Type B pancreatic cell (in vitro differentiated cells): Measurements from ENCODE around the gene ZDHHC11B. TPM values are rescaled to one million over a fixed set of nuclear protein-coding genes. Genes with fewer than 3 reads are reported as not detected.
"Not testable (repeated sequence)": the region's sequence is repeated elsewhere in the genome, so short reads cannot be mapped to it uniquely, and the experiment has no call there.

Experiments used
- DNase-seq: peaks from one replicate; pipeline ENCODE4 v3.0.0; 2021; ENCODE audit warnings: mixed read lengths; ENCODE audit not compliant: unreplicated experiment; ENCODE audit errors: extremely low spot score
- H3K27ac Mint-ChIP-seq: 2 replicates; pipeline ENCODE4 v1.8.0; 2021; ENCODE audit warnings: mild to moderate bottlenecking, mixed read lengths
- H3K27me3 Mint-ChIP-seq: 2 replicates; pipeline ENCODE4 v1.8.0; 2021; ENCODE audit warnings: mixed read lengths
- H3K36me3 Mint-ChIP-seq: 2 replicates; pipeline ENCODE4 v1.8.0; 2021; ENCODE audit warnings: mixed read lengths
- H3K4me1 Mint-ChIP-seq: one replicate; pipeline ENCODE4 v1.8.0; 2021; ENCODE audit warnings: mixed read lengths; ENCODE audit not compliant: unreplicated experiment
- H3K4me3 Mint-ChIP-seq: 2 replicates; pipeline ENCODE4 v1.8.0; 2021; ENCODE audit warnings: mild to moderate bottlenecking, mixed read lengths
- H3K9me3 Mint-ChIP-seq: 2 replicates; pipeline ENCODE4 v1.8.0; 2021; ENCODE audit warnings: mixed read lengths
- total RNA-seq: library from RNA; stranded (reverse); gene quantifications from 2 replicates; pipeline ENCODE4 v1.2.1, GENCODE V29; 2021; ENCODE audit warnings: low replicate concordance
- TF ChIP-seq, protein P1 (sequence below): fragments of 200-600 bp; sonication (generic); conservative IDR thresholded peaks from 2 replicates; pipeline ENCODE4 v1.5.0; 2021; ENCODE audit warnings: antibody characterized with exemption, mild to moderate bottlenecking

ZDHHC11B gene
- total RNA-seq, 1 donor from 2014 or later, result 4.0 TPM

DNA sequence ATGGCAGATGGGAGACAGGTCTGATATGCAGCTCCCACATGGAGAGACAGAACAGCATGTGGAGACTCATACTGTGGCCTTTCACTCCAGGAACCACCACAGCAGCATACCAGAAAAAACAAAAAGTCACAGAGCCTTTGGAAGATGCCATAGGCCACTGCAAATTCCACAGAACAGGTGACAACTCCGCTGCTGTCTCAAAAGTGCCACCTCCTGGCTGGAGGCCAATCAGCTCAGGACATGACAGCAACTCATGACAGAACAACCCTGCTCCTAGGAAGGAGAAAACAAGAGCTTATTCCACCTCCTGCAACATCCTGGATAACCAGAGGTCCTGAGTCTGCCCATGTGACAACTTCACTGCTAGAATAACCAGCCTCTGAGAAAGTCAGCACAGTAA lies 50.4 kb downstream of the ZDHHC11B start:
- DNase-seq, H3K27ac Mint-ChIP-seq, H3K9me3 Mint-ChIP-seq, H3K36me3 Mint-ChIP-seq, H3K4me1 Mint-ChIP-seq, H3K4me3 Mint-ChIP-seq: not testable (repeated sequence)
- peaks cover 14% of the 10 kb centered on the region for H3K27me3 Mint-ChIP-seq

DNA sequence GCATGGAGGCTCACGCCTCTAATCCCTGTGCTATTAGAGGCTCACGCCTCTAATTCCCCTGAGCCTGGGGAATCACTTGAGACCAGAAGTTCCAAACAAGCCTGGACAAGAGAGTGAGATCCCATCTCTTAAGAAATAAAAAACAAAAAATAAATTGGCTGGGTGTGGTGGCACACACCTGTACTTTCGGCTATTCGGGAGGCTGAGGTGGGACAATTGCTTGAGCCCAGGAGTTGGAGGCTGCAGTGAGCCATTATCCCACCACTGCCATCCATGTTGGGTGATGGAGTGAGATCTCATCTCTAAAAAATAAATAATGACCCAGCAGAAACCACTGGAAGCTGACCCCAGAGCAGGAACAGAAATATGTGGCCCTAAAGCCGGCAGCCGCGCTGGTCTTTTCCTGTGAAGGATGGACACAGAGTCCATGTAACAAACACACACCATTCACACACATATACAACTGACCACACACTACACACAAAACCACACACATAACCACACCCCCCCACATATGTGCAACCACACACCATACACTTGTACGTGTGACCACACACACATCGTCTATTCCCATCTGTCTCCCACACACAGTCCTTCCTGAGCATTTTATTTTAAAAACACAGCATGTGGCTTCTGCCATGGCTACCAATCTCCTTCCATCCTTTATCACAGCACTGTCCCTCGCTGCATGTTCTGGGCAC lies 51.6 kb downstream of the ZDHHC11B start:
- H3K4me3 Mint-ChIP-seq, H3K9me3 Mint-ChIP-seq, H3K4me1 Mint-ChIP-seq, H3K27ac Mint-ChIP-seq, H3K36me3 Mint-ChIP-seq, DNase-seq: not testable (repeated sequence)
- H3K27me3 Mint-ChIP-seq, result peaks cover 11% of the 10 kb centered on the region

DNA sequence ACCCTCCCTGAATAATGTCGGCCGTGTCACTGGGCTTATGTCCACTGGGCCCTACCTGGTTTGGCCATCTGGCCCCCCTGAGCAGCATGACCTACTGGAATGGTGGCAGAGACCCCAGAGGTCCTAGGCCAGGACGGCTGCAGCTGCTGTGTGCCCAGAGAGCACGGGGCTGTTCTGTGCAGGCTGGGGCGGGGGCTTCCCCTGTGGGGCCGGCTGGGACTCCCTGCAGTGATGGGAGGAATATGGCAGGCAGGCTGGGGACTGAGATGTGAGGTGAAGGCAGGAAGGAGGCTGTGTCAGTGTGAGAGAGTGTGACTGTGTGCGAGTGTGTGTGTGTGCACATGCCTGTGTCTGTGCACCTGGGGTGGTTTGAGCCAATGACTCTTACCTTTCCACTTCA lies 55.3 kb downstream of the ZDHHC11B start:
- H3K4me3 Mint-ChIP-seq, H3K27ac Mint-ChIP-seq, H3K9me3 Mint-ChIP-seq, H3K36me3 Mint-ChIP-seq, H3K27me3 Mint-ChIP-seq, H3K4me1 Mint-ChIP-seq, DNase-seq: not testable (repeated sequence)

DNA sequence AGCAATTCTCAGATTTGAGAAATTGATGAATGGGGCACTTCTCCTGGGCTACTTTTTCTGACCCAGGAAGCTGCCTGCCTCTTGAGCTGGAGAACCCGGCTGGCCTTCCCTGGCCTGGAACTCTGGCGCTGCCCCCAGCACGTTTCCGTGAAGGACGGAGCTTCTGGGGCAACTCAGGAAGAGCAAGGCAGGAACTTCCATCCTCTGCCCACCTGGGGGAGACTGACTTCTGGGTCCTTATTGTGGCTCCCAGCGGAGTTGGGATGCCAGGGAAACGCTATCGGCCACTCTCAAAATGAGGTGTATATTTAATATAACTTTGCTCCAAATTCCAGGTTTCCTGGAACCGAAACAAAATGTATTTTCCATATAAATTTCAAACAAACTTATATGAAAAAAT lies 57.4 kb downstream of the ZDHHC11B start:
- H3K36me3 Mint-ChIP-seq, result not testable (repeated sequence)

DNA sequence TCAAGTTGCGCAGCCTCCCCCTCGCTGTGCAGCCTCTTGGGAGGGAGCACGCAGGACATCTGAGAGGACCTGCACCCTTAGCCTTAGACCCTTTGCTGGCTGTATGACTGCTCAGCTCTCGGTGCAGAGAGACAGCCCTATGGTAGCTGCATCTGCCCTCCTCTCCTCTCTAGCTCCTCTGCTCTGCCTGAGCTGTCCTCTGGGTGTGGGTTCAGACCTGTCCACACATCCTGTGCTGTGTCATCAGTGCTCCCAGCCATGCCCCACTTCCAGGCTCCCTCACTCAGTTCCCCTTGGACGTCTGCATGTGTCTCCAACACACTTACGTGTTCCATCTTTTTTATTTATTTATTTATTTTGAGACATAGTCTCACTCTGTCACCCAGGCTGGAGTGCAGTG lies 60.7 kb downstream of the ZDHHC11B start:
- H3K27me3 Mint-ChIP-seq, result peaks cover 25% of the 10 kb centered on the region
- peaks cover 10% of the 10 kb centered on the region for H3K9me3 Mint-ChIP-seq

More for the DNA sequence above, 57.4 kb downstream of the ZDHHC11B start:
- H3K4me3 Mint-ChIP-seq, H3K4me1 Mint-ChIP-seq, H3K27ac Mint-ChIP-seq, H3K27me3 Mint-ChIP-seq, DNase-seq, H3K9me3 Mint-ChIP-seq: not testable (repeated sequence)
- TF ChIP-seq, protein P1, sequence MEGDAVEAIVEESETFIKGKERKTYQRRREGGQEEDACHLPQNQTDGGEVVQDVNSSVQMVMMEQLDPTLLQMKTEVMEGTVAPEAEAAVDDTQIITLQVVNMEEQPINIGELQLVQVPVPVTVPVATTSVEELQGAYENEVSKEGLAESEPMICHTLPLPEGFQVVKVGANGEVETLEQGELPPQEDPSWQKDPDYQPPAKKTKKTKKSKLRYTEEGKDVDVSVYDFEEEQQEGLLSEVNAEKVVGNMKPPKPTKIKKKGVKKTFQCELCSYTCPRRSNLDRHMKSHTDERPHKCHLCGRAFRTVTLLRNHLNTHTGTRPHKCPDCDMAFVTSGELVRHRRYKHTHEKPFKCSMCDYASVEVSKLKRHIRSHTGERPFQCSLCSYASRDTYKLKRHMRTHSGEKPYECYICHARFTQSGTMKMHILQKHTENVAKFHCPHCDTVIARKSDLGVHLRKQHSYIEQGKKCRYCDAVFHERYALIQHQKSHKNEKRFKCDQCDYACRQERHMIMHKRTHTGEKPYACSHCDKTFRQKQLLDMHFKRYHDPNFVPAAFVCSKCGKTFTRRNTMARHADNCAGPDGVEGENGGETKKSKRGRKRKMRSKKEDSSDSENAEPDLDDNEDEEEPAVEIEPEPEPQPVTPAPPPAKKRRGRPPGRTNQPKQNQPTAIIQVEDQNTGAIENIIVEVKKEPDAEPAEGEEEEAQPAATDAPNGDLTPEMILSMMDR, result peak; percentile 40

DNA sequence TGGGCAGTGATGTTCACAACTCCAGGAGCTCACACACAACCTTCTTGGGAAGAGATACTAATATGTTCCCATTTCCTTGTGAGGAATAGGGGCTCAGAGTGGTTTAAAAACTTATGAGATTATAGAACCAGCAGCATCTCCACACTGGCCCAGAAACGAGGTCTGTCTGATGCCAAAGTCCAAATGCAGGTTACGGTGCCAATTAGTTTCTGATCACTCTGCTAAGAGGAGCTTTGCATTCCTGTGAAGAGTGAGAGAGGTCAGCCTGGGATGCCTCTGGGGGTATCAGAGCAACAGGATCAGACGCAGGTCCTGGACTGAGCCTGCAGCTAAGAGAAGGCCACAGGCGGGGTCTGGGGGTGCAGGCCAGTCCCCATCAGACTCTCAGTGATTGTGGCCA lies 61.2 kb downstream of the ZDHHC11B start:
- Mint-ChIP-seq H3K9me3 (peaks cover 10% of the 10 kb centered on the region), H3K27me3 (peaks cover 25% of the 10 kb centered on the region)
- not testable (repeated sequence) for H3K4me3 Mint-ChIP-seq, H3K36me3 Mint-ChIP-seq, DNase-seq, H3K4me1 Mint-ChIP-seq, H3K27ac Mint-ChIP-seq

More for the DNA sequence above, 60.7 kb downstream of the ZDHHC11B start:
- not testable (repeated sequence) for H3K4me1 Mint-ChIP-seq, H3K4me3 Mint-ChIP-seq, H3K36me3 Mint-ChIP-seq, H3K27ac Mint-ChIP-seq, DNase-seq

DNA sequence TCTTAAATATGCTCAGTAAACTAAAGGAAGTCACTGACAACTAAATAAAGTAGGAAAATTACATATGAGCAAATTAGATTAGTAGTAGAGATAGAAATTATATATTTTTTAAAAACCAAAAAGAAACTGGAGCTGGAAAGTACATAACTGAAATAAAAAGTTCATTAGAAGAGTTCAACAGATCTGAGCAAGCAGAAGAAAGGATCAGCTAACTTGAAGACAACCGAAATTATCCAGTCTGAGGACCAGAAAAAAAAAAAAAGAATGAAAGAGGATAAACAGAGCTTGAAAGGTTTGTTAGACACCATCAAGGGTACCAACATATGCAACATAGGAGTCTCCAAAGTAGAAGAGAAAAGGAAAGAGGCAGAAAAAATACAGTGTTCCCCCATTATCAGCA lies 65.2 kb downstream of the ZDHHC11B start:
- not testable (repeated sequence) for H3K4me3 Mint-ChIP-seq, DNase-seq, H3K36me3 Mint-ChIP-seq, H3K27ac Mint-ChIP-seq, H3K4me1 Mint-ChIP-seq
- Mint-ChIP-seq H3K9me3 (peaks cover 10% of the 10 kb centered on the region), H3K27me3 (peaks cover 20% of the 10 kb centered on the region)

DNA sequence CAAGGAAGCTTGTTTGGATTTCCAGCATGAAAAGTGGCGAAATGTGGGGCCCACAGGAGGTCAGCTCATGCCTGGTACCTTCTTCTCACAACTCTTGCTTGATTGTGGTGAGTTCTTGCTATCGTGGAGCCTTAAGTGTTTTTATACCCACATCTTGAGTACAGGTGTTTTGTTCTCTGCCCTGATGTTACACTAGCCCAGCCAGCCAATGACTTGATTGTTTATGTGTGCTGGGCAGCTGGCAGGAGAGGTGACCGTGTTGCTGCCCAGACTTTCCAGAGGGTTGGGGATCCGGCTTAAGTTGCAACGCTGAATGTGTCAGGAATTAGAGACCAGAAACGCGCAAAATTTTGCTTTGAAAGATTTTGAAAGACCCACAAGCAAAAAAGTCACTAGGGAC lies 67.4 kb downstream of the ZDHHC11B start:
- Mint-ChIP-seq H3K36me3 (no peaks in the 10 kb centered on the region), H3K27ac (no peak overlapping the region), H3K27me3 (peaks cover 16% of the 10 kb centered on the region), H3K9me3 (peaks cover 10% of the 10 kb centered on the region), H3K4me3 (no peak overlapping the region), H3K4me1 (no peaks in the 10 kb centered on the region)
- TF ChIP-seq, protein P1, result no peak
- no peak for DNase-seq

DNA sequence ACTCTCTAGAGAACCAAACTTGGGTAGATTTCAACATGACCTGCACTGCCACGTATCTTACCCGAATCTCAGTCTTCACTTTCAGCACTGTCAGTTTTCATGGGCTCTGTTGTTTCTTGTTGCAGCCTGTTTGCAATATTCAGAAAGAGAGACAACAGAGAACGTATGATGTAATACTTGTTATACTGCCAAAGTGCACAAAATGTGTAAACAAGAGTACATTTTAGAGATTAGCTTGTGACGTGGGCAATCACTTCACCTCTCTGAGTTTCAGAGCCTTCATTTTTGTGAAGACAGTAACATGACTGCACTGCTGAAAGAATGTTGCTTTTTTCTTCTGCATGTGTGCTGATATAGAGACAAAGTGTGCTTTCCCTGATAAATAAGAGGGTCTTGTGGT lies 67.8 kb downstream of the ZDHHC11B start:
- Mint-ChIP-seq H3K27me3 (peaks cover 12% of the 10 kb centered on the region), H3K9me3 (peaks cover 10% of the 10 kb centered on the region)
- DNase-seq, H3K4me1 Mint-ChIP-seq, H3K27ac Mint-ChIP-seq, H3K4me3 Mint-ChIP-seq, H3K36me3 Mint-ChIP-seq: not testable (repeated sequence)

DNA sequence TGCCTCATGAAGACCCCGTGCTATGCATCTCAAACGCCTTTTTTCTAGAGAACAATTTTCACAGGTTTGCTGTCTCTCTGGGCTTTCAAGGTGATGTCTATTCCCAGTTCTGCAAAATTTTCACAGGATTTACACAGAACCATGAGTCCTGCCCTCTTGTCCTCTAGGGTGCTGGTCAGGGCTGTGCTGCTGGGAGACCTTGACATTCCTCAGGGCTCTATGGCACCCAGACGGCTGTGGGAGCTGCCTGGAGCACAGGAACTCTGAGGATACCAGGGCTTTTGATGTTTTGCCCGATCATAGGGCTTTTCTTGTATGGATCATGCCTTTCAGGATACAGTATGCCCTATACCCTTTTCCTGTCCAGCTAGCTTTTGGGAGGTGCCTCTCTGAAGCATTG lies 68.9 kb downstream of the ZDHHC11B start:
- DNase-seq, H3K27me3 Mint-ChIP-seq, H3K27ac Mint-ChIP-seq, H3K4me1 Mint-ChIP-seq, H3K4me3 Mint-ChIP-seq, H3K36me3 Mint-ChIP-seq: not testable (repeated sequence)
- H3K9me3 Mint-ChIP-seq, result peaks cover 10% of the 10 kb centered on the region

DNA sequence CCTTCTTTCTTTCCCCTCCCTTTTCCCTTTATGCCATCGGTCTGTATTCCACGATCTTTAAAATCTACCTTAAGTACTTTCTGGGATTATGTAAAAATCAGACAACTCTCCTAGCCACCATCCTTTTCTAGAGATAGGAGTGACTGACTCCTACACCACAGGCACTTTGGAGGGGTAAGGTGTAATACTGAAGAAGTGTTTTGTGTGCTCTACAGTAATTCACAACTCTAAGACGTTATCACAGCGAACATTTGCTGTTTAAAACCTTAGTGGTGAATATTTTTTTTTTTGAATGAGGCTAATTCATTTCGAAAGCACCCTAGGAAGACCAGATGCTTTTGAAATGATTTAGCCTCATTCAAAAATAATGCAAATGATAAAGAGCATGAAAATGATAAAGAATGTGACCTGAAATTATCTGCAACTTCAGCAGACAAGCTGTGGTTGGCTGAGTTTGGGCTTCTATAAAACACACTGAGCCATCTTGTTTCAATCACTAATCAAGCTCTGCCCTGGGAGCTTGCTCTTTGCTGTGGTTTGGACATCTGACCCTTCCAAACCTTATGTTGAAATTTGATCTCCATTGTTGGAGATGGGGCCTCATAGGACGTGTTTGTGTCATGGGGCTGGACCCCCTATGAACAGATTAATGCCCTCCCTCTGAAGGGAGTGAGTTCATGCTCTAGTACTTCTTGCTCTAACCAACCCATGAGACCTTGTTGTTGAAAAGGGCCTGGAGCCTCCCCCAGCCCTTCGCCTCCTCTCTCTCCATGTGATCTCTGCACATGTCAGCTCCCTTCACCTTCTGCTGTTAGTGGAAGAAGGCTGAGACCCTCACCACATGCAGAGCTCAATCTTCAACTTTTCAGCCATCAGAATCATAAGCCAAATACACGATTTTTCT lies 70.1 kb downstream of the ZDHHC11B start:
- H3K27ac Mint-ChIP-seq, H3K4me3 Mint-ChIP-seq, H3K9me3 Mint-ChIP-seq, DNase-seq, H3K36me3 Mint-ChIP-seq, H3K27me3 Mint-ChIP-seq, H3K4me1 Mint-ChIP-seq: not testable (repeated sequence)

DNA sequence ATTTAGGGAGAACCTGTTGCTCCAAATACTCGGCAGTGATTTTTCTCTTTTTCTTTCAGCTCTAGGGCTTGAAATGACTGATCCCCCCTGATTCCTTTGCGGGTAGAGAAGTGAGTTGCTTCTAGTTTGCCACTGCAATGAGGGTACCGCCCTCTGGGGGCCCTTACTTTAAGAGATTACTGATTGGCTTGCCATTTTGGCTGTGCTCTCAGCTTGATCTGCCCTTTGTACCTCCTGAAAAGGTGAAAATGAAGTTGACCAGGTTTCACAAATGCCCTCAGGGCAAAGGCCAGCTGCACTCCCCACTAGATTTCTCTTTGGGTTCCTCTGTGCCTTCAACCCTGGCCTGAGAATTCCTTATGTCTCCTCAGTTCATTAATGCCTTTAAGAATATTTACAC lies 70.8 kb downstream of the ZDHHC11B start:
- not testable (repeated sequence) for H3K4me3 Mint-ChIP-seq, H3K27ac Mint-ChIP-seq, H3K27me3 Mint-ChIP-seq, H3K9me3 Mint-ChIP-seq, DNase-seq, H3K4me1 Mint-ChIP-seq, H3K36me3 Mint-ChIP-seq
